A204.1 (cell line): ENCODE data around the gene ANKFY1.

ENCODE experiments used
- FAIRE-seq: peaks from 2 replicates; lab custom pipeline; 2012; peaks lifted over from hg19 to GRCh38; lab: Jason Lieb, UNC

ANKFY1 gene

DNA sequence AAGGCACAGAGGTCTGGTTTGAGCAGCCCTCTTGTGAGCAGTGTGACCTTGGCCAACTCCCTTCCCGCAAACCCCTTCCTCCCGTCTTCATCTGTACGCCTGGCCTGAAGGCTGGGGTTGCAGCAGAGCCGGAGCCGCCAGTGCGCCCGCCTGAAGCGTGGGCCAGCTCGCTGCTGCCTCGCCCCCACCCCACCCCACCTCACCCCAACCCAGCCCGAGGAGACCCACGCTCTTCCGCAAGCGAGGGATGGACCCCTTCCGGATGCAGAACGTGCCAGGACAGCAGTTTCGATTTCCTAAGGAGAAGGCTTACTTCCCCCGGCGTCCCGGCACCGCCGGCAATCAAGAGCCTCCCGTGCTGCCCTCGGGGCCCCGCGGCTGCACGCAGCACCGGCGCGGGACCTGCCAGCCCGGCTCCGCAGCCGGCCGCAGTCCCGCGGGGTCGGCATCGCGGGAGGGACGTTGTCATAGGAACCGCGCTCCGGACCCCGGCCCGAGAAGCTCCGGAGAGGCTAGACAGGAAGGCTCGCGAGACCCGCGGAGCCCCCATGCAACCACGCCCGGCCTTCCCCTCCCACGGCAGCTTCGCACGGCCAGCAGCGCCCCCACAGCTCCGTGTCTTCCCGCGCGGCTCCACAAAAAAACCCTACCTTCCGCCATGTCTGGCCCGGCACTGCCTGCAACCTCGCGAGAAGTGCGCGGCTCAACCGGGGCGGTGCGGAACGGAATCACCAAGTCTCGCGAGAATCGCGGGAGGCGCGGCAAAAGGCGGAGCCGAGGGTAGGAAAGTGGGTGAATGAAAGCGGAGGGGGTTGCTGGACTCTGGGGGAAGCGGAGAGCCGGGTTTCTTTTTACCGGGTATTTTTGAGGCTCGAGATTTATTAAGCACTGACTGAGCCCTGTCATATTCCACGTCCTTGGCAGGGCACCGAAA, at the start of gene ANKFY1:
TSS of gene ANKFY1 (minus strand) at position 698 of the 934 bp plus-strand sequence. CDS start at position 660, 38 bp downstream.
- no peak for FAIRE-seq

DNA sequence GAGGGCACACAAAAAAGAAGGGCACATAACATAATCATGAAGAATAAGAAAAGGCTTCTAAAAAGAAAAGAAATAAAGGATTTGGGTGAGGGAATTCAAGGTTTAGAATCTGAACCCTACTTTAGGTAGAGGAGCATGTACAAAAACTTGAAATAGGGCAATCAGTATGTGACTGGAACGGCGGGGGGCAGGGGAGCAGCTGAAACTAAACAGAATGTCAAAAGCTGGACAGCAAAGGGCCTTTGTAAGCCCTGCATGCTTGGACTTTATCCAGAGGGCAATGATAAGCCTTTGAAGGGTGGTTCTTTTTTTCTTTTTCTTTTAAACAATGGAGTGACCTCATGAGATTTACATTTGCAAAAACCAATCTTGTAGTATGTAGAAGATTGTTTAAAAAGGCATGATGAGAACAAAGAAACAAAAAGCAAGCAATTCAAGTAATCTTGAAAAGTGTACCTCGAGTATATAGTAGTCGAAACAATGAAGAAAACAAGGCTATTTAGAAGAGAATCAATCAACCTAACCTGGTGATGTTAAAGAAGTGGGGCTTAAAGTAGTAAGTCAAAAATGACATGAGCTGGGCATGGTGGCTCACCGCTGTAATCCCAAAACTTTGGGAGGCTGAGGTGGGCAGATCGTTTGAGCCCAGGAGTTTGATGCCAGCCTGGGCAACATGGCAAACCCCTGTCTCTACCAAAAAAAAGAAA, 46.7 kb upstream of the ANKFY1 start:
- FAIRE-seq, result no peak

DNA sequence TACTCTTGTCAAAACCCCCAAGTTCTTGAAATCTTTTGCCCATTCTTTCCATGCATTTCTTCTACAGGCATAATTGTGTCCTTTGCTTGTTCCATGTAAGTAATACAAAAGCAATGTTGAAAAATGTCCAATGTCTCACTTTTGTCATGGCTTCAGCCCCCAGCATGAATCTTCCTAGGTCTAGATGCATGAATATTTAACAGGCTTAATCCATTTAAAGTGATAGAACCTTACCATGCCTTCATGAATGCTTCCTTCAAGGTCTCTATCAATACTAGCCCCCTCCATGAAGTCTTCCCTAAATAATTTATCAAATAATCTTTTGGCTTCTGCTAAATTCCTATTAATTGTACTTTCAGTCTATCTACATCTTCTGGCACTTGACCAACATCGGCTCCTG, 46.1 kb upstream of the ANKFY1 start:
- no peak for FAIRE-seq

DNA sequence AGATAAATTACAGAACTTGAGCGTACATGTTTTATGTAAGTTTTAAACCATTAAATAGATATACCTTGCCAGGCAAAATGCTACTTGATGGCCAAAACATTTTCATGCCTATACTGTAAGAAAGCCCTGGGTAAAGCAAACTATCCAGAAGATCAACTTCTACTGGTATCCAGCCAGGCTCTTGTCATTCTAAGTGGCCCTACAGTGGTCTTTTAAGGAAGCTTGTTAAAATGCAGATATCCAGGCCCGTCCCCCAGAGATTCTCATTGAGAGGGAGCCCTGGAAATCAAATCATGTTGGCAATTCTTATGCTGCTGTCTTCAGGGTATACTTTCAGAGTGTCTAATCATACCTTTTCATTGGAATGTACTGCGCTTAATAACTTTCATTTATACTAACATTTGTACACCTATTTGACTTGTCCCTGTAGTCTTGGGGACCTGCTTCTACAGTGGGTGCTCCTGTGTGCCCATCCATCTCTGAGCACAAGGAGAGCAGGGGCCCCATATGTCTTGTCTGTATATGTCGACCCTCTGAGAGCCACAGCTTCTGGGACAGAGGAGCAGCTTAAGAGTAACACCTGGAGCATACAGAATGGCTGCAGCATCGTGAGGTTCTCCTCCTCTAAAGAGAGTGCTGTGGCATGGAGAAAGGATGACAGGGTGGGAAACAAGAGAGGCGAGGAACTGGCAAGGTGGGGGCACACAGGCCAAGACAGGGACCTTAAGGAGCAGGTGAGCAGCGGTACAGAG, 43.6 kb upstream of the ANKFY1 start:
- FAIRE-seq, result no peak

DNA sequence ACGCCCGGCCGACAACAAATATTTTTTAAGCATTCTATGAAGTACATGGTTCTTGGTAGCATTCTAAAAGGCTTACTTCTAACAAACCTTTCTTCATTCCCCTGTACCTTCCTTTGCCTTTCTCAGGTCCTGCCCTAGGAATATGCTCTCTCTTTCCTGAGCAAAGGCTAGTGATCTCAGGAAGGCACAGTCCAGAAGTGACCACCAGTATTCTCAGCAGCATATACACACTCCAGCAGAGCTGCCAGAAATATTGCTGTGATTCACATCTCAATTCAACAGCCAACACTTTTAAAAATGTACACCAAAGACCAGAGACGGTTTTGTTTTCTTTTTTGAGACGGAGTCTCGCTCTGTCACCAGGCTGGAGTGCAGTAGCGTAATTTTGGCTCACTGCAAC, 41.4 kb upstream of the ANKFY1 start:
- FAIRE-seq, result no peak

- FAIRE-seq, result peak; percentile 84
These were observed 40.7 kb upstream of the ANKFY1 start for GRCh38 chr17:4304417-4305027.

- FAIRE-seq, result no peak
These were observed 37.3 kb upstream of the ANKFY1 start for GRCh38 chr17:4301066-4301465.

DNA sequence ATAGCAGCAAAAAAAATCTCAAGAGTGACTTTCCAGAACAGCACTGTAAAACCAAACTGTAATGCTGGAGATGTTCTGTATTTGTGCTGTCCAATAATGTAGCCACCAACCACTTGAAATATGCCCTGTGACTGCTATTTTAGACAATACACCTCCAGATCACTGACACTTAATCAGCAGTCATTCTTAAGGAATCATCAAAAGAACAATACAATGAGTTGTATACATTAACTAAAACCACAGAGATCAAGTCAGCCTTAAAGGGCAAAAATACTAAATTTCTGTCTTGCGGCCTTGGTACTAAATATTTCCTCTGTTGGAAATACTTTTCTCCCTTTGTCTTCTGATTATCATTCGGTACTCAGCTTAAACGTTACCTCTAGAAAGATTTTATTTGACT, 33.6 kb upstream of the ANKFY1 start:
- no peak for FAIRE-seq

DNA sequence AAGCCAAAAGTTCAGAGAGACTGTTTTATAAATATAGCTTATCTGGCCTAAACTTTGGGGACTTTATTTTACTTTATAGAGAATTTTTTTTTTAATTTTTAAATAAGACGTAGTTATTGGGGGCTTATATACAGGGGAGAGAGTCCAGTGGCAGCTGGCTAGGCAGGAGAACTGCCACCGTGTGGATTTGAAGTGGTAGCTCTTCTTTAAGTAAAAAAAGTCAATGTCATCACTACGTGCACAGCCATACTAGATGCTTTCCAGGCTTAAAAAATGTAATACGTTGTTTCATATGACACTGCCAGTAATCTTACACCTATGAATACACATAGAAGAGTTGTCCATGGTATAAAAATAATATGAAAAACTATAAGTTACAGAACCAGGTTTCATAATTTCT, 31.9 kb upstream of the ANKFY1 start:
- no peak for FAIRE-seq

DNA sequence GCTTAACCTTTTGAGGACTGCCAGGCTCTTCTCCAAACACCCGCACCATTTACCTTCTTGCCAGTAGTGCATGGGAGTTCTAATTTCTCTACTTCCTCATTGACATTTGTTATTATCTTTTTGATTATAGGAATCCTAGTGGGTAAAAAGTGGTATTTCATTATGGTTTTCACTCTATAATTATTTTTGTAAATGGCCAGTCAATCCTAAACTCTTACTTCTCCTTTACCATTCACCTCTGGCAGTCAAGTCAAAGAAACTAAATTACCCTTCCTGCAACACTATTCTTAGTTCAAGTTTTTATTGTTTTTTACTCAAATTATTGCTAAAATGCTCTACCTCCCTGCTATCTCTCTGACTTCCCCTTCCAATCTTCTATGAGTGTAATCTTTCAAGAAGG, 29.8 kb upstream of the ANKFY1 start:
- FAIRE-seq, result no peak

GRCh38 chr17:4287710-4288109, 23.9 kb upstream of the ANKFY1 start:
- FAIRE-seq, result no peak

DNA sequence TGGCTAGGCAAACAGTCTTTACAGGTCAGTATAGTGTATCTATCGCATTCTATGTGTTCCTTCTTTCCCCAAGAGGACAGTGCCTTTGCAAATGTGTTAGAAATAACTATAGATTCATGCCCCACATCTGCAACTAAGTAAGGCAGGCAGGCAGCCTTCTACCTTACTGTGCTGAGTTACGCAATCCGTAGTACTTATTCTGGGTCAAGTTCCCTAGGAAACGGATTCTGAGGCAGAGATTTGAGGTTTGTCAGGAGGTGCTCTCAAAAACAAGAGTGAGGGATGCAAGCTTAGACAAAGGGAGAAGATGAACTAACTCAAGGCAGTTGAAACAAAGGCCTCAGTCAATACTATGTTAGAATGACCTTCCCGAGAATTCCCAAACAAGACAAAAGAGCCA, 12.7 kb upstream of the ANKFY1 start:
- FAIRE-seq, result no peak

- FAIRE-seq, result no peak
These were observed 9.2 kb upstream of the ANKFY1 start for GRCh38 chr17:4272972-4273368.

DNA sequence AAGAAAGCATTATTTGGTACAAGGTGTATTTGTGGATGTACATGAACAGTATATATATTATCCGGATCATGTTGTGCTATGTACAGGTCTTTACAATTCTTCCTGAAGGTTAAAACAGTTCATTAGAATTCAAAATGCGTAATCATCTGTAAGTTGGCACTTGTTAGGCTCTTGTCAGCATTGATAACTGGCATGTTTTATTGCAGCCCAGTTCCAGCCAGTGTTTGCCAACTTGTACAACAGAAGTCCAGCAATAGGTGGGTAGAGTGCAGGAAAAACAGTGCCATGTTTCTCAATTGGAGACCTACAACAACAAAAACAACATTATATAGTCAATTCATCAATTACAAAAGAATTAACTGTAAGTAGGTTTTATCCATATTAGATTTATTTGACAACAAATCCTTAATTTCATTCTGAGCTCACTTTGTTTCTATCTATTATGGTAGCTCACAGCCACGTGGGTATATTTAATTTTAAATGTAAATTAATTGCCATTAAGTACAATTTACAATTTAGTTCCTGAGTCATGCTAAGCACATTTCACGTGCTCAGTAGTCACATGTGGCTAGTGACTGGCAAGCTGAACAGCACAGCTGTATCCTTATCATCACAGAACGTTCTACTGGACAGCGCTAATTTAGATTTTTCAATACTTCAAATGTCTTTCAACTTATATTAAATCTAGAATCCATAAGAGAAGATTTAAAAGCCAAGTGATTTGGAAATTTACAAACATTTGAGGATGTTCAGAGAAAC, 8.6 kb upstream of the ANKFY1 start:
- no peak for FAIRE-seq

- FAIRE-seq, result no peak
These were observed 7.0 kb upstream of the ANKFY1 start for GRCh38 chr17:4270736-4271135.

DNA sequence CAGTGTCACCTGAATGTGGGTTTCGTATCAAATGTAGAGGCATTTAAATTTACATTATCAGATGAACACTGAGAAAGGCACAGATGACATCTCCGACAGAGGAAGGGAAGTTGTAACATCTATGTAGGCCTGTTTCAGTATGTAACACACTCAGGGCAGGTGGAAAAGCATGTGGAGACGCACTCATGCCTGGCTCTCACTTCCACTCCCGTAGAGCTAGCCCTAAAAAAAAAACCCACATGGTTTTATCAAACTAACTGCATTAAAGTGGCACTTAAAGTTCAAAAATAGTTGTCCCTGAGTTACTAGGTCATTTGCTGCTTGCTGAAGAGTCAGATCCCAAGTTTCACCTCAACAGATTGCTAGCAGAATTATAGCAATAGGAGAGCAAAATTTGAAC, 6.1 kb upstream of the ANKFY1 start:
- FAIRE-seq, result no peak

- FAIRE-seq, result no peak
These were observed 3.6 kb upstream of the ANKFY1 start for GRCh38 chr17:4267402-4267801.

- no peak for FAIRE-seq
These were observed 2.8 kb upstream of the ANKFY1 start for GRCh38 chr17:4266550-4266949.

- no peak for FAIRE-seq
These were observed 1.1 kb downstream of the ANKFY1 start for GRCh38 chr17:4262703-4263102.

DNA sequence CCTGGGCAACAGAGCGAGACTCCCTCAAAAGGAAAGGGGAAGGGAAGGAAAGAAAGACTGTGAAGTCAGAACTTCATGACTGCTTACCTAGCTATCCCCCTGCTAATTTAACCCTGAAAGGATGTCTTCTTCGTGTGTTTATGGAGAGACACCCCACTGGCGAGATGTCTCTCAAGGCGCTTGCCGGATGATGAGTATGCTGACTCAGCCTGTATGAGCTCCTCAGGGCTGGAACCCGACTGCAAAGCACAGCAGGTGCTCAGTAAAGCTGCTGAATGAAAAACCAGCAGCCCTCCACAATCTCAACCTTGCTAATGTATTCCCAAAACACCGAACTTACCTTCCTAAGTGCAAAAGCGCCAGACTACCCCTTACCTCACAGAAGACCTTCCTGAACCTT, 2.3 kb downstream of the ANKFY1 start:
- no peak for FAIRE-seq

DNA sequence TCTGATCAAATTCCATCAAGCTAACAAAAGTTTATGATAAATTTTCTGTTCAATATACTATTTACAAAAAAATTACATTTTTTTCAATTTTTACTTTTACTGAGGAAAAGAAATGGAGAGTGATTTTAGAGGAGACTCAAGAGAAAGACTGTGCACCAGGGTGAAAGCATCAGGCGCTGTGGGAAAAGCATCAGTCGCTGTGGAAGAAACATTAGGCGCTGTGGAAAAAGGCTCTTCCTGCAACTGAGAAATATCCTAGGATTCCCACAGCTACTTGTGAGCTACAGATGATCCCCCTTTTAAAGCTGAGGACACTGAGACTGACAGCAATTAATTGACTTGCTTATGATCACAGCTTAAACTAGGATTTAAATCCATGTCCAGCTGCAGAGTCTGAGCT, 4.9 kb downstream of the ANKFY1 start:
- FAIRE-seq, result no peak

DNA sequence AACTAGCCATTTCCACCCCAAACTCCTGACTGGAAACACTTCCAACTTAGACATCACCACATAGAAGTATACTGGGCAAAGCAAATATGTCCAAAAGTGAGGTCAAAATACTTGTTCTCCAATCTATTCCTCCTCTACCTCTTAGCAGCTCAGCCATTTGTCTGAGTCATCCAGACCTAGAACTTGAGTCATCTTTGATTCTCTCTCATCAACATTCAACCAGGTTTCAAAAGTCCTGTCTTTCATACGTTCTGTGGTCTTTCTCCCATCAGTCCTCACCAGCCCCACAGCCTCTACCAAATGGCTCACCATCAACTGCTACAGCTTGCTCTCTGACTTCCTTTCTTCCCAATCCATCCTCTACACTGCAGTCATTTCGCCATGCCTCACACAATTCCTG, 6.8 kb downstream of the ANKFY1 start:
- FAIRE-seq, result no peak
